ENCODE data around the gene ATP2B2. TPM values are rescaled to one million over a fixed set of nuclear protein-coding genes. Genes with fewer than 3 reads are reported as not detected.

Gene ATP2B2
- total RNA-seq, 1 donor from 2014 or later: not detected

DNA sequence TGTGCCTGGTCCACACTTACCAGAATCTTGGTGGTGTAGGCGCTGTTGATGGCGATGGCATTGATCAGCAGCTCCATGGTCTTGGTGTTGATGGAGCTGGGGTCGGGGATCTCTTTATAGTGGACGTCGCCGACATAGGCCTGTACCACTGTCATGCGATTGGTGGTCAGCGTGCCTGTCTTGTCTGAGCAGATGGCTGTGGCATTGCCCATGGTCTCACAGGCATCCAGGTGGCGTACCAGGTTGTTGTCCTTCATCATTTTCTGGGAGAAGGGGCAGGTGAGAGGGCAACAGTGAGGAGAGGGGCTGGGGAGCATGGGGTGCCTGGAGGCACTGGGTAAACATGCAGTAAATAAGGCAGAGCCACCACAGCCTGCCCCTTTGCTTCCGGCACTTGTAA is 133.6 kb downstream of the ATP2B2 start:
- Histone ChIP-seq H3K9me3 (ENCODE audit: low read depth) (no peaks in the 10 kb centered on the region), H3K27me3 (no peaks in the 10 kb centered on the region), H3K27ac (no peak overlapping the region), H3K4me2 (no peak overlapping the region), H3K4me3 (no peak overlapping the region), H3F3A (ENCODE audit: low read depth) (no peaks in the 10 kb centered on the region), H4K20me1 (ENCODE audit: low read depth) (no peaks in the 10 kb centered on the region), H3K36me3 (no peaks in the 10 kb centered on the region), H3K9ac (no peak overlapping the region), H2AFZ (replicated peaks) (no peak overlapping the region), H3K4me1 (peaks cover 3% of the 10 kb centered on the region), H3K79me2 (ENCODE audit: low read depth) (no peaks in the 10 kb centered on the region)
- Mint-ChIP-seq H3K4me3 (no peak overlapping the region), H3K4me1 (peaks cover 3% of the 10 kb centered on the region), H3K27me3 (ENCODE audit: insufficient read depth, low read depth) (peaks cover 8% of the 10 kb centered on the region), H3K36me3 (no peaks in the 10 kb centered on the region), H3K27ac (no peak overlapping the region), H3K9me3 (no peaks in the 10 kb centered on the region)
- TF ChIP-seq EZH2phosphoT487 (IDR thresholded peaks at IDR 0.05) (no peak), EZH2 (IDR thresholded peaks at IDR 0.05) (no peak)
- TF ChIP-seq, protein P1, sequence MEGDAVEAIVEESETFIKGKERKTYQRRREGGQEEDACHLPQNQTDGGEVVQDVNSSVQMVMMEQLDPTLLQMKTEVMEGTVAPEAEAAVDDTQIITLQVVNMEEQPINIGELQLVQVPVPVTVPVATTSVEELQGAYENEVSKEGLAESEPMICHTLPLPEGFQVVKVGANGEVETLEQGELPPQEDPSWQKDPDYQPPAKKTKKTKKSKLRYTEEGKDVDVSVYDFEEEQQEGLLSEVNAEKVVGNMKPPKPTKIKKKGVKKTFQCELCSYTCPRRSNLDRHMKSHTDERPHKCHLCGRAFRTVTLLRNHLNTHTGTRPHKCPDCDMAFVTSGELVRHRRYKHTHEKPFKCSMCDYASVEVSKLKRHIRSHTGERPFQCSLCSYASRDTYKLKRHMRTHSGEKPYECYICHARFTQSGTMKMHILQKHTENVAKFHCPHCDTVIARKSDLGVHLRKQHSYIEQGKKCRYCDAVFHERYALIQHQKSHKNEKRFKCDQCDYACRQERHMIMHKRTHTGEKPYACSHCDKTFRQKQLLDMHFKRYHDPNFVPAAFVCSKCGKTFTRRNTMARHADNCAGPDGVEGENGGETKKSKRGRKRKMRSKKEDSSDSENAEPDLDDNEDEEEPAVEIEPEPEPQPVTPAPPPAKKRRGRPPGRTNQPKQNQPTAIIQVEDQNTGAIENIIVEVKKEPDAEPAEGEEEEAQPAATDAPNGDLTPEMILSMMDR (IDR thresholded peaks at IDR 0.05): no peak
- no peak for DNase-seq (ENCODE audit: low spot score)

DNA sequence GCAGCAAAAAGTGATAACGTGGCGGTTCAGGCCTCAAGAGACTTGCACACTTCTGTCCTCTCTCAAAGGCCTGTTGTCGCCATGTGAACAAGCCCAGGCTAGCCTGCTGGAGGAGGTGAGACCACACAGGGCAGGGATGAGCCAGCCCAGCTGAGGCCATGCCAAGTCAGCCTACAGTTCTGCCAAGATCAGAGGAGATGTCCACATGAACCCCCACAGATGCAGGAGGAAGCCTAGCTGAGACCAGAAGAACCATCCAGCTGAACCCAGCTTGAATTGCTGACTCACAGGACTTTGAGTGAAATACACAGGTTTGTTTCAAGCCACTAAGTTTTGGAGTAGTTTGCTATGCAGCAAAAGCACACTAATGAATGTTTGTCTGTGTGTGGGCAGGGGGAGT is 134.2 kb downstream of the ATP2B2 start:
- no peak for DNase-seq (ENCODE audit: low spot score)
- Mint-ChIP-seq H3K4me3 (no peak overlapping the region), H3K9me3 (no peaks in the 10 kb centered on the region), H3K36me3 (no peaks in the 10 kb centered on the region), H3K4me1 (peaks cover 9% of the 10 kb centered on the region), H3K27me3 (ENCODE audit: insufficient read depth, low read depth) (peaks cover 10% of the 10 kb centered on the region), H3K27ac (no peak overlapping the region)
- H3K9ac ChIP-seq: no peak overlapping the region
- peaks cover 9% of the 10 kb centered on the region for H3K4me1 ChIP-seq
- TF ChIP-seq, protein P1 (IDR thresholded peaks at IDR 0.05): no peak
- TF ChIP-seq EZH2 (IDR thresholded peaks at IDR 0.05): no peak
- TF ChIP-seq EZH2phosphoT487 (IDR thresholded peaks at IDR 0.05): no peak
- H3K27ac ChIP-seq: no peak overlapping the region
- H4K20me1 ChIP-seq (ENCODE audit: low read depth): no peaks in the 10 kb centered on the region
- H2AFZ ChIP-seq (replicated peaks): no peak overlapping the region
- no peaks in the 10 kb centered on the region for H3K79me2 ChIP-seq (ENCODE audit: low read depth)
- H3K4me2 ChIP-seq: no peak overlapping the region
- H3F3A ChIP-seq (ENCODE audit: low read depth): no peaks in the 10 kb centered on the region
- H3K4me3 ChIP-seq: no peak overlapping the region
- H3K9me3 ChIP-seq (ENCODE audit: low read depth): no peaks in the 10 kb centered on the region
- H3K27me3 ChIP-seq: no peaks in the 10 kb centered on the region
- H3K36me3 ChIP-seq: no peaks in the 10 kb centered on the region

DNA sequence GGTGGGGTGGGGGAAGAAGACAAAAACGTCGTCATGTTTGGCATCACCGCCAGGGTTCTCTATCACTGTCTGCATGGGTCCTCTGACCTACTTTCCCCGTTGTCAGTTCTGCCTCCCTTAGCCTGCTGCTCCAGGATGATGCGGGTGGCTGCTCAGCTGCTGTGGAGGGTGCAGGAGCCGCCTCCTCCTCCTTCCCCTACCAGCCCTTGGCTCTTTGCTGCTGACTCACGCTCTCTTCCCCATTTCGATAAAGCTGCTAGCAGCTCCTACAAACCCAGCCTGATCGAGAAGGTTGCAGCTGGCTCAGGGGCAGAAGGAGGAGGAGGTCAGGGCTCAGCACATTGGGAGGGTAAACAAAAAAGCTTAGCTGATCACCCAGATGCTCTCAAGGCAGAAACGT is 135.0 kb downstream of the ATP2B2 start:
- Histone ChIP-seq H3K4me2 (no peak overlapping the region), H3K79me2 (ENCODE audit: low read depth) (no peaks in the 10 kb centered on the region), H3K27ac (no peak overlapping the region), H3K36me3 (no peaks in the 10 kb centered on the region), H3K4me1 (peaks cover 10% of the 10 kb centered on the region), H3K27me3 (no peaks in the 10 kb centered on the region), H3K9ac (no peak overlapping the region), H3F3A (ENCODE audit: low read depth) (no peaks in the 10 kb centered on the region), H3K4me3 (no peak overlapping the region), H4K20me1 (ENCODE audit: low read depth) (no peaks in the 10 kb centered on the region), H3K9me3 (ENCODE audit: low read depth) (no peaks in the 10 kb centered on the region), H2AFZ (replicated peaks) (no peak overlapping the region)
- Mint-ChIP-seq H3K36me3 (no peaks in the 10 kb centered on the region), H3K9me3 (no peaks in the 10 kb centered on the region), H3K27ac (no peak overlapping the region), H3K27me3 (ENCODE audit: insufficient read depth, low read depth) (peaks cover 12% of the 10 kb centered on the region), H3K4me1 (peaks cover 10% of the 10 kb centered on the region), H3K4me3 (no peak overlapping the region)
- TF ChIP-seq EZH2 (IDR thresholded peaks at IDR 0.05) (no peak), EZH2phosphoT487 (IDR thresholded peaks at IDR 0.05) (no peak)
- TF ChIP-seq, protein P1 (IDR thresholded peaks at IDR 0.05): no peak
- no peak for DNase-seq (ENCODE audit: low spot score)
